Neural cell (in vitro differentiated cells): ENCODE measurements around the gene GDPD3. TPM values are rescaled to one million over a fixed set of nuclear protein-coding genes. Genes with fewer than 3 reads are reported as not detected.

Source experiments
- H2AFZ ChIP-seq: fragments of 200-600, 300-800 bp; sonication (generic), shearing (Covaris generic); 2 replicates; pipeline ENCODE4 v1.6.0; 2014; ENCODE audit warnings: low read depth, mild to moderate bottlenecking, antibody characterized with exemption, low read length, moderate library complexity
- H3F3A ChIP-seq: fragments of 200-600 bp; shearing (Covaris generic); 2 replicates; pipeline ENCODE4 v1.6.1; 2016; ENCODE audit warnings: mild to moderate bottlenecking, moderate library complexity, mixed read lengths, antibody characterized with exemption, low read length; ENCODE audit not compliant: insufficient read depth, poor library complexity, severe bottlenecking
- H3K27ac ChIP-seq: fragments of 200-600, 300-800 bp; sonication (generic), shearing (Covaris generic); 2 replicates; pipeline ENCODE4 v1.5.1; 2014; ENCODE audit warnings: mild to moderate bottlenecking, low read length, moderate library complexity
- H3K27me3 ChIP-seq: fragments of 300-800, 200-600 bp; sonication (generic), shearing (Covaris generic); 2 replicates; pipeline ENCODE4 v1.6.0; 2014; ENCODE audit warnings: mild to moderate bottlenecking, low read depth, low read length, moderate library complexity; ENCODE audit not compliant: insufficient read depth
- H3K36me3 ChIP-seq: fragments of 300-800, 200-600 bp; sonication (generic), shearing (Covaris generic); 2 replicates; pipeline ENCODE4 v1.5.1; 2014; ENCODE audit warnings: mild to moderate bottlenecking, antibody characterized with exemption, low read length, moderate library complexity; ENCODE audit not compliant: insufficient read depth
- H3K4me2 ChIP-seq: fragments of 300-800, 200-600 bp; sonication (generic), shearing (Covaris generic); 2 replicates; pipeline ENCODE4 v1.6.0; 2014; ENCODE audit warnings: mild to moderate bottlenecking, low read length
- H3K4me3 ChIP-seq: fragments of 300-800, 200-600 bp; sonication (generic), shearing (Covaris generic); 2 replicates; pipeline ENCODE4 v1.5.1; 2014; ENCODE audit warnings: mild to moderate bottlenecking, low read length, moderate library complexity
- H3K79me2 ChIP-seq: fragments of 200-600 bp; shearing (Covaris generic); replicated peaks from 2 replicates; pipeline ENCODE4 v1.6.0; 2014; ENCODE audit warnings: mild to moderate bottlenecking, low read length, moderate library complexity; ENCODE audit not compliant: insufficient read depth
- H3K9ac ChIP-seq: fragments of 300-800, 200-600 bp; sonication (generic), shearing (Covaris generic); 2 replicates; pipeline ENCODE4 v1.6.1; 2016; ENCODE audit warnings: mild to moderate bottlenecking, low read length, mixed read lengths
- H3K9me2 ChIP-seq: fragments of 200-600 bp; shearing (Covaris generic); 2 replicates; pipeline ENCODE4 v1.6.1; 2016; ENCODE audit warnings: mild to moderate bottlenecking, low read length, mixed read lengths; ENCODE audit not compliant: insufficient read depth
- H3K9me3 ChIP-seq: fragments of 200-600, 300-800 bp; sonication (generic), shearing (Covaris generic); 2 replicates; pipeline ENCODE4 v1.6.1; 2016; ENCODE audit warnings: mild to moderate bottlenecking, mixed run types, low read length, moderate library complexity, mixed read lengths
- H4K20me1 ChIP-seq: fragments of 200-600 bp; shearing (Covaris generic); 2 replicates; pipeline ENCODE4 v1.6.1; 2016; ENCODE audit warnings: mild to moderate bottlenecking, mixed run types; ENCODE audit not compliant: insufficient read depth
- CTCF ChIP-seq: fragments of 450-650 bp; IDR thresholded peaks from 2 replicates; pipeline ENCODE4 v1.5.1; 2014; ENCODE audit warnings: antibody characterized with exemption, mild to moderate bottlenecking, moderate library complexity; ENCODE audit not compliant: poor library complexity, severe bottlenecking
- EZH2 ChIP-seq: fragments of 200-600, 300-800 bp; shearing (Covaris generic), sonication (generic); IDR thresholded peaks from 2 replicates; pipeline ENCODE4 v1.6.1; 2014; ENCODE audit warnings: antibody characterized with exemption, low read length, borderline replicate concordance, mild to moderate bottlenecking; ENCODE audit not compliant: insufficient read depth, poor library complexity, severe bottlenecking
- POLR2AphosphoS5 ChIP-seq: IDR thresholded peaks from 2 replicates; pipeline ENCODE4 v1.6.1; 2012
- RAD21 ChIP-seq: fragments of 450-650 bp; conservative IDR thresholded peaks from 2 replicates; pipeline ENCODE4 v1.6.1; 2014; ENCODE audit warnings: antibody characterized with exemption, mild to moderate bottlenecking, moderate library complexity
- SMC3 ChIP-seq: fragments of 450-650 bp; conservative IDR thresholded peaks from 2 replicates; pipeline ENCODE4 v1.6.1; 2014; ENCODE audit warnings: antibody characterized with exemption, mild to moderate bottlenecking, moderate library complexity; ENCODE audit not compliant: poor library complexity
- TAF1 ChIP-seq: IDR thresholded peaks from 2 replicates; pipeline ENCODE4 v1.6.1; 2012; ENCODE audit warnings: low read depth
- polyA plus RNA-seq: library from polyadenylated mRNA; depleted of rRNA; stranded (reverse); fragments of >200 nt; gene quantifications from 2 replicates; pipeline ENCODE4 v1.2.3, GENCODE V29; 2014
- TF ChIP-seq, protein P1 (sequence below): IDR thresholded peaks from 2 replicates; pipeline ENCODE4 v1.6.1; 2012; ENCODE audit warnings: borderline replicate concordance

The GDPD3 gene
- polyA plus RNA-seq, 1 donor from 2014 or later: 2.7 TPM

- no peak overlapping the region for H2AFZ ChIP-seq
- no peaks in the 10 kb centered on the region for H4K20me1 ChIP-seq
- no peak for TF ChIP-seq RAD21
- TF ChIP-seq TAF1: no peak
- TF ChIP-seq, protein P1, sequence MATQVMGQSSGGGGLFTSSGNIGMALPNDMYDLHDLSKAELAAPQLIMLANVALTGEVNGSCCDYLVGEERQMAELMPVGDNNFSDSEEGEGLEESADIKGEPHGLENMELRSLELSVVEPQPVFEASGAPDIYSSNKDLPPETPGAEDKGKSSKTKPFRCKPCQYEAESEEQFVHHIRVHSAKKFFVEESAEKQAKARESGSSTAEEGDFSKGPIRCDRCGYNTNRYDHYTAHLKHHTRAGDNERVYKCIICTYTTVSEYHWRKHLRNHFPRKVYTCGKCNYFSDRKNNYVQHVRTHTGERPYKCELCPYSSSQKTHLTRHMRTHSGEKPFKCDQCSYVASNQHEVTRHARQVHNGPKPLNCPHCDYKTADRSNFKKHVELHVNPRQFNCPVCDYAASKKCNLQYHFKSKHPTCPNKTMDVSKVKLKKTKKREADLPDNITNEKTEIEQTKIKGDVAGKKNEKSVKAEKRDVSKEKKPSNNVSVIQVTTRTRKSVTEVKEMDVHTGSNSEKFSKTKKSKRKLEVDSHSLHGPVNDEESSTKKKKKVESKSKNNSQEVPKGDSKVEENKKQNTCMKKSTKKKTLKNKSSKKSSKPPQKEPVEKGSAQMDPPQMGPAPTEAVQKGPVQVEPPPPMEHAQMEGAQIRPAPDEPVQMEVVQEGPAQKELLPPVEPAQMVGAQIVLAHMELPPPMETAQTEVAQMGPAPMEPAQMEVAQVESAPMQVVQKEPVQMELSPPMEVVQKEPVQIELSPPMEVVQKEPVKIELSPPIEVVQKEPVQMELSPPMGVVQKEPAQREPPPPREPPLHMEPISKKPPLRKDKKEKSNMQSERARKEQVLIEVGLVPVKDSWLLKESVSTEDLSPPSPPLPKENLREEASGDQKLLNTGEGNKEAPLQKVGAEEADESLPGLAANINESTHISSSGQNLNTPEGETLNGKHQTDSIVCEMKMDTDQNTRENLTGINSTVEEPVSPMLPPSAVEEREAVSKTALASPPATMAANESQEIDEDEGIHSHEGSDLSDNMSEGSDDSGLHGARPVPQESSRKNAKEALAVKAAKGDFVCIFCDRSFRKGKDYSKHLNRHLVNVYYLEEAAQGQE: no peak
- H3K79me2 ChIP-seq: no peaks in the 10 kb centered on the region
- no peaks in the 10 kb centered on the region for H3K9me2 ChIP-seq
- H3K4me2 ChIP-seq: no peak overlapping the region
- no peaks in the 10 kb centered on the region for H3K9me3 ChIP-seq
- H3F3A ChIP-seq: no peaks in the 10 kb centered on the region
- H3K27me3 ChIP-seq: no peaks in the 10 kb centered on the region
- H3K36me3 ChIP-seq: no peaks in the 10 kb centered on the region
- no peak overlapping the region for H3K4me3 ChIP-seq
- H3K27ac ChIP-seq: no peak overlapping the region
- H3K9ac ChIP-seq: no peak overlapping the region
These were observed 41.9 kb upstream of the GDPD3 start for GRCh38 chr16:30155188-30155587.

- TF ChIP-seq, protein P1: no peak
- TF ChIP-seq RAD21 (no peak), POLR2AphosphoS5 (no peak), SMC3 (no peak), TAF1 (no peak), CTCF (no peak), EZH2 (no peak)
These were observed 39.2 kb upstream of the GDPD3 start for GRCh38 chr16:30152517-30152916.

More at GRCh38 chr16:30152517-30152916, 39.2 kb upstream of the GDPD3 start:
- Histone ChIP-seq H3K9me2 (no peaks in the 10 kb centered on the region), H3K79me2 (no peaks in the 10 kb centered on the region), H3K27ac (no peak overlapping the region), H3K9ac (no peak overlapping the region), H3K4me2 (no peak overlapping the region), H2AFZ (no peak overlapping the region), H3K36me3 (no peaks in the 10 kb centered on the region), H3K9me3 (no peaks in the 10 kb centered on the region), H4K20me1 (no peaks in the 10 kb centered on the region), H3F3A (no peaks in the 10 kb centered on the region), H3K4me3 (no peak overlapping the region), H3K27me3 (no peaks in the 10 kb centered on the region)
